ENCODE measurements around the gene ZNF793.

The ZNF793 gene

DNA sequence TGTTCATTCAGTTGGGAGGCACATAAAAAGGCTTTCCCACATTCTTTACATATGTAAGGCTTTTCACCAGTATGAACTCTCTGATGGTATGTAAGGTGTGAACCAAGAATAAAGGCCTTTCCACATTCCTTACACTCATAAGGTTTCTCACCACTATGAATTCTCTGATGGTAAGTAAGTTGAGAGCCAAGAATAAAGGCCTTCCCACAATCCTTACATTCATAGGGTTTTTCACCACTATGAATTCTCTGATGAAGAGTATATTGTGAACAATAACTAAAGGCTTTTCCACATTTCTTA, 58.6 kb downstream of the ZNF793 start:
- DNase-seq (ENCODE audit: low read depth), result no peak

- no peak for DNase-seq (ENCODE audit: low read depth)
Measured at GRCh38 chr19:37572203-37572602, 65.5 kb downstream of the ZNF793 start.

GRCh38 chr19:37583340-37583739, 76.6 kb downstream of the ZNF793 start:
- no peak for DNase-seq (ENCODE audit: low read depth)

All from stimulated activated CD8-positive, alpha-beta memory T cell treated with anti-CD3 and anti-CD28 coated beads, Interleukin-15, amount 100 ng/mL, for 24 hours (primary cell).